IMR-90 (cell line): ENCODE measurements around the gene NGEF. TPM values are rescaled to one million over a fixed set of nuclear protein-coding genes. Genes with fewer than 3 reads are reported as not detected.
A peak's percentile ranks its signal among the peaks of the same experiment; 100 is the strongest.

Source experiments
- ATAC-seq: fragments of 200-7000 bp; cut with Tn5 transposase; 2 replicates; pipeline ENCODE4 v1.9.1; 2020; ENCODE audit warnings: low read depth, mild to moderate bottlenecking, moderate library complexity
- BruUV-seq: library from RNA; stranded (reverse); fragments of 400-500 nt; replicated peaks from 2 replicates; lab custom pipeline; 2021; lab: Mats Ljungman, UMichigan
- CTCF ChIA-PET: fragments of 300-600 bp; formaldehyde crosslinking; extraction: SDS; loops from one replicate; lab custom pipeline; 2021; ENCODE audit warnings: antibody characterized with exemption; lab: Yijun Ruan, JAX
- POLR2A ChIA-PET: fragments of 300-600 bp; sonication (Branson Sonifier 250); formaldehyde crosslinking; loops from one replicate; lab custom pipeline; 2022; ENCODE audit warnings: antibody characterized with exemption; ENCODE audit not compliant: unreplicated experiment; lab: Charles Lee
- DNase-seq: peaks from one replicate; pipeline ENCODE4 v3.0.0; 2013
- H2AFZ ChIP-seq: replicated peaks from 2 replicates; pipeline ENCODE3; 2013; ENCODE audit warnings: low read length, mild to moderate bottlenecking; ENCODE audit not compliant: poor library complexity
- H2AK5ac ChIP-seq: 2 replicates; pipeline ENCODE4 v1.6.1; 2013; ENCODE audit warnings: low read depth, low read length, inconsistent platforms
- H2AK9ac ChIP-seq: replicated peaks from 2 replicates; pipeline ENCODE3; 2013; ENCODE audit warnings: mild to moderate bottlenecking, low read depth, low read length, moderate library complexity; ENCODE audit not compliant: poor library complexity
- H2BK120ac ChIP-seq: 2 replicates; pipeline ENCODE4 v1.6.1; 2013; ENCODE audit warnings: low read depth, low read length, inconsistent platforms
- H2BK15ac ChIP-seq: 3 replicates; pipeline ENCODE4 v1.6.1; 2013; ENCODE audit warnings: low read depth, low read length, inconsistent platforms
- H2BK20ac ChIP-seq: 2 replicates; pipeline ENCODE4 v1.6.1; 2013; ENCODE audit warnings: low read depth, mild to moderate bottlenecking, inconsistent platforms, low read length, moderate library complexity
- H2BK5ac ChIP-seq: 2 replicates; pipeline ENCODE4 v1.6.1; 2013; ENCODE audit warnings: mild to moderate bottlenecking, low read depth, low read length, inconsistent platforms; ENCODE audit not compliant: poor library complexity, severe bottlenecking
- H3K14ac ChIP-seq: replicated peaks from 2 replicates; pipeline ENCODE4 v1.6.1; 2013; ENCODE audit warnings: low read depth, low read length, inconsistent platforms
- H3K18ac ChIP-seq: 2 replicates; pipeline ENCODE4 v1.6.1; 2013; ENCODE audit warnings: low read depth, low read length, control low read depth
- H3K23ac ChIP-seq: 2 replicates; pipeline ENCODE4 v1.6.1; 2013; ENCODE audit warnings: low read depth, low read length, inconsistent platforms
- H3K27ac ChIP-seq: 2 replicates; pipeline ENCODE4 v1.5.1; 2013; ENCODE audit warnings: mild to moderate bottlenecking, control low read depth, low read length; ENCODE audit not compliant: insufficient read depth
- H3K27me3 ChIP-seq: 2 replicates; pipeline ENCODE4 v1.6.1; 2013; ENCODE audit warnings: low read length; ENCODE audit not compliant: control insufficient read depth, insufficient read depth
- H3K36me3 ChIP-seq: 2 replicates; pipeline ENCODE4 v1.6.1; 2013; ENCODE audit warnings: low read length, mixed read lengths; ENCODE audit not compliant: control insufficient read depth, insufficient read depth
- H3K4ac ChIP-seq: 2 replicates; pipeline ENCODE4 v1.6.1; 2013; ENCODE audit warnings: low read depth, low read length, inconsistent platforms
- H3K4me1 ChIP-seq: 2 replicates; pipeline ENCODE4 v1.6.1; 2013; ENCODE audit warnings: low read length, mixed read lengths; ENCODE audit not compliant: control insufficient read depth, insufficient read depth
- H3K4me2 ChIP-seq: 2 replicates; pipeline ENCODE4 v1.6.1; 2013; ENCODE audit warnings: low read depth, mild to moderate bottlenecking, control low read depth, low read length, moderate library complexity
- H3K4me3 ChIP-seq: 2 replicates; pipeline ENCODE4 v1.5.1; 2013; ENCODE audit warnings: low read depth, mild to moderate bottlenecking, control low read depth, low read length, moderate library complexity; ENCODE audit not compliant: insufficient read depth
- H3K56ac ChIP-seq: 2 replicates; pipeline ENCODE4 v1.6.1; 2013; ENCODE audit warnings: low read length, inconsistent platforms; ENCODE audit not compliant: insufficient read depth; ENCODE audit errors: extremely low read depth
- H3K79me1 ChIP-seq, 2 experiments: 2 replicates each; pipeline ENCODE4 v1.6.1; 2013; ENCODE audit warnings: low read length in 2 of 2, inconsistent platforms in 1 of 2, low read depth in 1 of 2
- H3K9ac ChIP-seq: 2 replicates; pipeline ENCODE4 v1.6.1; 2013; ENCODE audit warnings: low read depth, low read length, control low read depth
- H3K9me1 ChIP-seq: 2 replicates; pipeline ENCODE4 v1.6.1; 2013; ENCODE audit warnings: low read length, inconsistent platforms; ENCODE audit not compliant: insufficient read depth
- H3K9me3 ChIP-seq: 2 replicates; pipeline ENCODE4 v1.6.1; 2013; ENCODE audit warnings: low read length; ENCODE audit not compliant: control insufficient read depth, insufficient read depth
- H4K20me1 ChIP-seq: 2 replicates; pipeline ENCODE4 v1.6.1; 2013; ENCODE audit warnings: low read length, inconsistent platforms; ENCODE audit not compliant: insufficient read depth
- H4K5ac ChIP-seq: 2 replicates; pipeline ENCODE4 v1.6.1; 2013; ENCODE audit warnings: mild to moderate bottlenecking, low read depth, low read length, control low read depth
- H4K8ac ChIP-seq, 2 experiments: 2 replicates each; pipeline ENCODE4 v1.6.1; 2013; ENCODE audit warnings: low read depth in 2 of 2, low read length in 2 of 2, control low read depth in 1 of 2, inconsistent platforms in 1 of 2
- H4K91ac ChIP-seq: 2 replicates; pipeline ENCODE4 v1.6.1; 2013; ENCODE audit warnings: low read depth, low read length, inconsistent platforms; ENCODE audit not compliant: insufficient read depth
- BHLHE40 ChIP-seq: fragments of 150-350 bp; IDR thresholded peaks from 2 replicates; pipeline ENCODE4 v1.6.1; 2016; ENCODE audit warnings: mild to moderate bottlenecking, low read depth, low read length
- CEBPB ChIP-seq: IDR thresholded peaks from 2 replicates; pipeline ENCODE4 v1.6.1; 2012; ENCODE audit warnings: low read depth, low read length, improper control_type of control experiment
- CHD1 ChIP-seq: IDR thresholded peaks from 2 replicates; pipeline ENCODE4 v1.6.1; 2012; ENCODE audit warnings: low read depth, low read length, improper control_type of control experiment
- MAFK ChIP-seq: IDR thresholded peaks from 2 replicates; pipeline ENCODE4 v1.6.1; 2012; ENCODE audit warnings: low read depth, low read length, improper control_type of control experiment
- MAZ ChIP-seq: IDR thresholded peaks from 2 replicates; pipeline ENCODE4 v1.6.1; 2012; ENCODE audit warnings: low read depth, mild to moderate bottlenecking, low read length, improper control_type of control experiment, moderate library complexity, borderline replicate concordance
- NFE2L2 ChIP-seq: fragments of 150-350 bp; IDR thresholded peaks from 2 replicates; pipeline ENCODE4 v1.6.1; 2016; ENCODE audit warnings: low read depth, mild to moderate bottlenecking, low read length
- POLR2A ChIP-seq: IDR thresholded peaks from 2 replicates; pipeline ENCODE4 v1.6.1; 2012; ENCODE audit warnings: mild to moderate bottlenecking, low read depth, low read length
- RAD21 ChIP-seq: IDR thresholded peaks from 2 replicates; pipeline ENCODE4 v1.6.1; 2012; ENCODE audit warnings: low read length, improper control_type of control experiment
- RCOR1 ChIP-seq: IDR thresholded peaks from 2 replicates; pipeline ENCODE4 v1.6.1; 2012; ENCODE audit warnings: mild to moderate bottlenecking, low read length, improper control_type of control experiment; ENCODE audit not compliant: insufficient replicate concordance
- SMC3 ChIP-seq: fragments of 150-350 bp; IDR thresholded peaks from 2 replicates; pipeline ENCODE4 v1.6.1; 2016; ENCODE audit warnings: low read depth, mild to moderate bottlenecking, antibody characterized with exemption, low read length, moderate library complexity
- USF2 ChIP-seq: fragments of 150-350 bp; IDR thresholded peaks from 2 replicates; pipeline ENCODE4 v1.6.1; 2017; ENCODE audit warnings: mild to moderate bottlenecking, antibody characterized with exemption, low read length, low read depth
- WGBS, 2 experiments: methylation state at CpG; one replicate each; pipeline versions ENCODE4 v1.1.5 to v1.1.7; 2013; ENCODE audit warnings: missing lambda C conversion rate in 2 of 2; ENCODE audit not compliant: insufficient read length in 1 of 2; ENCODE audit errors: extremely low coverage in 2 of 2; 5-methylcytosine and 5-hydroxymethylcytosine counted together
- dilution Hi-C: fragments of 300-500 bp; cut with HindIII; formaldehyde crosslinking; loops from one replicate; pipeline ENCODE4 v1.14.3; 2018; ENCODE audit warnings: low sequenced_read_pairs; ENCODE audit not compliant: unreplicated experiment
- in situ Hi-C: fragments of 300-500 bp; cut with MboI; formaldehyde crosslinking; loops from 3 replicates; pipeline ENCODE4 v1.14.3; 2019; ENCODE audit warnings: low sequenced_read_pairs, inconsistent platforms, mixed read lengths
- intact Hi-C: fragments of 100-400 bp; cut with micrococcal nuclease; formaldehyde crosslinking; loops from 2 replicates; pipeline ENCODE4 v1.10.0; 2022
- polyA plus RNA-seq, 3 experiments: library from polyadenylated mRNA; depleted of rRNA; stranded (reverse); fragments of >200 nt; gene quantifications; 2 replicates each; pipeline ENCODE4 v1.2.3, GENCODE V29; 2012; ENCODE audit warnings: low replicate concordance in 1 of 3
- total RNA-seq: library from RNA; depleted of rRNA; stranded (reverse); fragments of >200 nt; gene quantifications from 2 replicates; pipeline ENCODE4 v1.2.3, GENCODE V29; 2012
- TF ChIP-seq, protein P1 (sequence below): fragments of 150-350 bp; IDR thresholded peaks from 2 replicates; pipeline ENCODE4 v1.6.1; 2016; ENCODE audit warnings: low read depth, mild to moderate bottlenecking, low read length, moderate library complexity, borderline replicate concordance

NGEF gene
- total and polyA plus RNA-seq, 2 of the 4 experiments (the other 2 are of a cell fraction): 1.1 to 1.7 TPM

- Histone ChIP-seq H3K79me1 (no peaks in the 10 kb centered on the region), H3K4me3 (no peak overlapping the region), H4K91ac (no peak overlapping the region), H2AFZ (peak overlapping the region; percentile 39), H3K23ac (no peak overlapping the region), H4K20me1 (no peaks in the 10 kb centered on the region), H2BK15ac (no peak overlapping the region), H3K4me1 (no peaks in the 10 kb centered on the region), H3K56ac (no peak overlapping the region), H2BK5ac (no peak overlapping the region), H3K27me3 (peaks cover 38% of the 10 kb centered on the region), H2AK9ac (peak overlapping the region; percentile 65), H2AK5ac (no peak overlapping the region), H3K9me3 (no peaks in the 10 kb centered on the region), H4K8ac (no peak overlapping the region), H3K9ac (no peak overlapping the region), H3K27ac (no peak overlapping the region), H3K4ac (no peak overlapping the region), H3K4me2 (no peak overlapping the region), H4K5ac (no peak overlapping the region), H3K14ac (no peak overlapping the region), H2BK20ac (no peak overlapping the region), H3K18ac (no peak overlapping the region), H2BK120ac (no peak overlapping the region), H3K9me1 (no peaks in the 10 kb centered on the region), H3K36me3 (no peaks in the 10 kb centered on the region)
- ChIA-PET CTCF (no interaction called here), POLR2A (no interaction called here)
- dilution Hi-C loops: no loop called here
- intact Hi-C loops: no loop called here
- 32% methylated on average over 17 of the region's 24 CpGs; no CpG with 5 or more reads in 1 of the 2 experiments for whole genome bisulfite sequencing, 2 experiments
- ATAC-seq: no peak
- DNase-seq: peak; percentile 24
- in situ Hi-C loops: loop anchor here (10.0 kb wide), 1 partner anchor 197 kb away; no protein-coding TSS in a partner anchor
- TF ChIP-seq, protein P1, sequence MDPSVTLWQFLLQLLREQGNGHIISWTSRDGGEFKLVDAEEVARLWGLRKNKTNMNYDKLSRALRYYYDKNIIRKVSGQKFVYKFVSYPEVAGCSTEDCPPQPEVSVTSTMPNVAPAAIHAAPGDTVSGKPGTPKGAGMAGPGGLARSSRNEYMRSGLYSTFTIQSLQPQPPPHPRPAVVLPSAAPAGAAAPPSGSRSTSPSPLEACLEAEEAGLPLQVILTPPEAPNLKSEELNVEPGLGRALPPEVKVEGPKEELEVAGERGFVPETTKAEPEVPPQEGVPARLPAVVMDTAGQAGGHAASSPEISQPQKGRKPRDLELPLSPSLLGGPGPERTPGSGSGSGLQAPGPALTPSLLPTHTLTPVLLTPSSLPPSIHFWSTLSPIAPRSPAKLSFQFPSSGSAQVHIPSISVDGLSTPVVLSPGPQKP: no peak
- TF ChIP-seq BHLHE40: no peak
- no peak for TF ChIP-seq USF2
- TF ChIP-seq POLR2A: no peak
- no peak for TF ChIP-seq RCOR1
- no peak for TF ChIP-seq SMC3
- TF ChIP-seq CEBPB: no peak
- TF ChIP-seq CHD1: no peak
- no peak for TF ChIP-seq MAFK
- TF ChIP-seq MAZ: no peak
- TF ChIP-seq RAD21: no peak
- TF ChIP-seq NFE2L2: no peak
- BruUV-seq: no TSS peak
Observed at GRCh38 chr2:233051241-233052149, 38.4 kb upstream of the NGEF start.
